A673 (cell line): Measurements from ENCODE around the gene AHNAK2. TPM values are rescaled to one million over a fixed set of nuclear protein-coding genes. Genes with fewer than 3 reads are reported as not detected.
"Not testable (repeated sequence)": the region's sequence is repeated elsewhere in the genome, so short reads cannot be mapped to it uniquely, and the experiment has no call there.

Experiments
- BruUV-seq: library from RNA; stranded (reverse); fragments of 400-500 nt; replicated peaks from 2 replicates; lab custom pipeline; 2021; lab: Mats Ljungman, UMichigan
- CTCF ChIA-PET: fragments of 300-600 bp; sonication (Branson Sonifier 250); formaldehyde crosslinking; loops from one replicate; lab custom pipeline; 2022; ENCODE audit warnings: antibody characterized with exemption; lab: Charles Lee
- POLR2A ChIA-PET: fragments of 300-600 bp; sonication (Branson Sonifier 250); formaldehyde crosslinking; loops from one replicate; lab custom pipeline; 2022; ENCODE audit warnings: antibody characterized with exemption; ENCODE audit not compliant: low non-redundant PET; lab: Charles Lee
- DNase-seq: peaks from one replicate; pipeline ENCODE4 v3.0.0-alpha.2; 2015; ENCODE audit warnings: low spot score
- H3K27ac ChIP-seq: fragments of 200-600 bp; sonication (generic); 2 replicates; pipeline ENCODE4 v1.5.1; 2016; ENCODE audit warnings: mixed run types, low read depth, mild to moderate bottlenecking, mixed read lengths, antibody characterized with exemption, low read length; ENCODE audit not compliant: poor library complexity, severe bottlenecking
- H3K27me3 ChIP-seq: fragments of 200-600 bp; sonication (generic); replicated peaks from 2 replicates; pipeline ENCODE4 v1.6.1; 2017; ENCODE audit warnings: mixed run types, low read depth, mild to moderate bottlenecking, mixed read lengths, antibody characterized with exemption, low read length; ENCODE audit not compliant: insufficient read depth, poor library complexity
- H3K36me3 ChIP-seq: fragments of 200-600 bp; sonication (generic); 2 replicates; pipeline ENCODE4 v1.6.1; 2016; ENCODE audit warnings: mixed run types, mild to moderate bottlenecking, mixed read lengths, antibody characterized with exemption, low read length; ENCODE audit not compliant: insufficient read depth, poor library complexity, severe bottlenecking
- H3K4me1 ChIP-seq: fragments of 200-600 bp; sonication (generic); 2 replicates; pipeline ENCODE4 v1.6.1; 2017; ENCODE audit warnings: mixed run types, mild to moderate bottlenecking, mixed read lengths, antibody characterized with exemption, low read length; ENCODE audit not compliant: insufficient read depth, poor library complexity, severe bottlenecking
- H3K4me3 ChIP-seq: fragments of 200-600 bp; sonication (generic); 2 replicates; pipeline ENCODE4 v1.5.1; 2016; ENCODE audit warnings: low read depth, mixed run types, mild to moderate bottlenecking, mixed read lengths, low read length; ENCODE audit not compliant: poor library complexity, severe bottlenecking
- H3K9me3 ChIP-seq: fragments of 200-600 bp; sonication (generic); 2 replicates; pipeline ENCODE4 v1.6.1; 2016; ENCODE audit warnings: mixed run types, low read depth, mild to moderate bottlenecking, mixed read lengths, antibody characterized with exemption, low read length; ENCODE audit not compliant: poor library complexity, severe bottlenecking
- CTCF ChIP-seq: fragments of 300-800, 200-600 bp; sonication (generic); conservative IDR thresholded peaks from 2 replicates; pipeline ENCODE4 v1.5.1; 2017; ENCODE audit warnings: low read depth, mild to moderate bottlenecking, antibody characterized with exemption, low read length, moderate library complexity, mixed read lengths
- EZH2 ChIP-seq: fragments of 200-600 bp; sonication (generic); IDR thresholded peaks from 2 replicates; pipeline ENCODE4 v1.6.1; 2017; ENCODE audit warnings: borderline replicate concordance, low read depth, mild to moderate bottlenecking, mixed read lengths, antibody characterized with exemption, low read length; ENCODE audit not compliant: poor library complexity, severe bottlenecking
- intact Hi-C: fragments of 100-400 bp; cut with micrococcal nuclease; formaldehyde crosslinking; loops from one replicate; pipeline ENCODE4 v1.10.0; 2022; ENCODE audit not compliant: unreplicated experiment
- total RNA-seq: library from RNA; stranded (reverse); gene quantifications from 2 replicates; pipeline ENCODE4 v1.2.3, GENCODE V29; 2021

AHNAK2 gene
- total RNA-seq, 1 experiment from 2014 or later = 0.56 TPM

GRCh38 chr14:104912053-104912452 is 66.1 kb downstream of the AHNAK2 start:
- no peaks in the 10 kb centered on the region for H3K36me3 ChIP-seq
- no TSS peak for BruUV-seq
- TF ChIP-seq CTCF (no peak), EZH2 (no peak)
- peaks cover 28% of the 10 kb centered on the region for H3K27me3 ChIP-seq
- intact Hi-C loops = no loop called here
- POLR2A ChIA-PET = no interaction called here
- CTCF ChIA-PET = no interaction called here
- no peak for DNase-seq
- no peaks in the 10 kb centered on the region for H3K4me1 ChIP-seq
- H3K27ac ChIP-seq = no peak overlapping the region
- no peak overlapping the region for H3K4me3 ChIP-seq
- peaks cover 11% of the 10 kb centered on the region for H3K9me3 ChIP-seq

DNA sequence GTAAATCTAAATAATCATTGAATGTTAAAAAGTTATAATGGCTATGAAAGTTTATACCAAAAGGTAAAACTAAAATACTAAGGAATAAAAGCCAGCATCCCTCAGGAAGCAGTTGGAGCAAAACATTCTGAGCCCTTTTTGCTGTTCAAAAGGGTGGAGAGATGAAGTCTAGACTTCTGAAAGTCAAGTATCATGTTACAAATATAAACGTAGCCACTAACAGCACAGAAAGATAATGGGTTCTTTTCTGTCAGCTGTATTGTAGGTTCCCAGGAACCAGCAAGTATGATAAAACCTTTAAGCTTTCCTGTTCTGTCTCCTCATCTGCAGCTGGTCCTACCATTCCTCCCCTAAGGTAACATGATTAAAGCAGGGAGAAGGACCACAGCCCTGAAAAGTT is 69.9 kb downstream of the AHNAK2 start:
- intact Hi-C loops = no loop called here
- no peaks in the 10 kb centered on the region for H3K36me3 ChIP-seq
- peaks cover 11% of the 10 kb centered on the region for H3K9me3 ChIP-seq
- no peak overlapping the region for H3K4me3 ChIP-seq
- DNase-seq = no peak
- POLR2A ChIA-PET = no interaction called here
- no peak overlapping the region for H3K27ac ChIP-seq
- H3K27me3 ChIP-seq = peaks cover 2% of the 10 kb centered on the region
- TF ChIP-seq CTCF = no peak
- TF ChIP-seq EZH2 = no peak
- H3K4me1 ChIP-seq = no peaks in the 10 kb centered on the region
- CTCF ChIA-PET = no interaction called here
- BruUV-seq = no TSS peak

DNA sequence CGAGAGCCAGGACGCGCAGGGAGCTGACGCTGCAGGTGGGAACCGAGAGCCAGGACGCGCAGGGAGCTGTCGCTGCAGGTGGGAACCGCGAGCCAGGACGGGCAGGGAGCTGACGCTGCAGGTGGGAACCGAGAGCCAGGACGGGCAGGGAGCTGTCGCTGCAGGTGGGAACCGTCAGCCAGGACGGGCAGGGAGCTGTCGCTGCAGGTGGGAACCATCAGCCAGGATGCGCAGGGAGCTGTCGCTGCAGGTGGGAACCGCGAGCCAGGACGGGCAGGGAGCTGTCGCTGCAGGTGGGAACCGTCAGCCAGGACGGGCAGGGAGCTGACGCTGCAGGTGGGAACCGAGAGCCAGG is 72.6 kb downstream of the AHNAK2 start:
- H3K36me3 ChIP-seq, H3K4me3 ChIP-seq, CTCF ChIA-PET, H3K4me1 ChIP-seq, intact Hi-C loops, DNase-seq, H3K9me3 ChIP-seq, POLR2A ChIA-PET, H3K27me3 ChIP-seq, BruUV-seq, H3K27ac ChIP-seq: not testable (repeated sequence)

GRCh38 chr14:104904650-104905578 is 73.3 kb downstream of the AHNAK2 start:
- H3K4me3 ChIP-seq, DNase-seq, BruUV-seq, H3K4me1 ChIP-seq, POLR2A ChIA-PET, intact Hi-C loops, CTCF ChIA-PET, H3K27ac ChIP-seq, H3K36me3 ChIP-seq, H3K9me3 ChIP-seq, H3K27me3 ChIP-seq: not testable (repeated sequence)
